Effector memory CD4-positive, alpha-beta T cell (primary cell): ENCODE data around the gene TGFBI.

Source experiments
- DNase-seq, 3 donors: peaks; one replicate each; pipeline ENCODE4 v3.0.0-alpha.2; 2020
- H3K27ac ChIP-seq: 2 replicates; pipeline ENCODE4 v1.7.0; 2013; ENCODE audit warnings: mild to moderate bottlenecking, low read length, moderate library complexity; ENCODE audit not compliant: insufficient read depth, poor library complexity, severe bottlenecking
- H3K27me3 ChIP-seq: replicated peaks from 2 replicates; pipeline ENCODE4 v1.7.0; 2013; ENCODE audit warnings: mild to moderate bottlenecking, low read length; ENCODE audit not compliant: insufficient read depth, control insufficient read depth, poor library complexity, severe bottlenecking
- H3K36me3 ChIP-seq: 2 replicates; pipeline ENCODE4 v1.7.0; 2013; ENCODE audit warnings: mild to moderate bottlenecking, low read length, moderate library complexity; ENCODE audit not compliant: control insufficient read depth, insufficient read depth
- H3K4me1 ChIP-seq: 2 replicates; pipeline ENCODE4 v1.7.0; 2013; ENCODE audit warnings: low read length, mild to moderate bottlenecking; ENCODE audit not compliant: control insufficient read depth, insufficient read depth, poor library complexity, severe bottlenecking
- H3K4me3 ChIP-seq: 2 replicates; pipeline ENCODE4 v1.7.0; 2013; ENCODE audit warnings: low read length, low read depth, mild to moderate bottlenecking; ENCODE audit not compliant: insufficient read depth, poor library complexity, severe bottlenecking
- H3K9me3 ChIP-seq: 2 replicates; pipeline ENCODE4 v1.7.0; 2013; ENCODE audit warnings: mild to moderate bottlenecking, low read length, moderate library complexity; ENCODE audit not compliant: control insufficient read depth

Gene TGFBI

GRCh38 chr5:136023958-136024541 is 4.7 kb upstream of the TGFBI start:
- Histone ChIP-seq H3K27ac (no peak overlapping the region), H3K9me3 (no peaks in the 10 kb centered on the region), H3K4me3 (no peak overlapping the region), H3K4me1 (no peaks in the 10 kb centered on the region), H3K36me3 (no peaks in the 10 kb centered on the region), H3K27me3 (peaks cover 5% of the 10 kb centered on the region)
- DNase-seq = no peak

DNA sequence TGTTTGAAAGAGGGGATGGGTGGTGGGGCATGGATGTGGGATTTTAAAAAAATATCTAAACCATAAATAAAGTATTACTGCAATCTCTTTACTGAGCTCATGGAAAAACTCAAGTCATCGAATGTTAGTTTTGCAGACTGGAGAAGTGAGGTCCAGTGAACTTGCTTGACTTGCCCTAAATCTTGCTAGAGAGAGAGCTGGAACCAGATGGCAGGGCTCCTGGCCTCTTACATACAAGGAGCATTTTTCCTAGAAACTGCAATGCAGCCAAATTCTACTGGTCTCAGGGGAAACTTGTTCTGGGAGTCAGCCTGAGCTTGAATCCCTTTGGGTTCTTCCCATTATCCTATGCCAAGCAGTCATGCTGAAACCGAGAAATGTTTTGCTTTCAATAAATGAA is 2.9 kb upstream of the TGFBI start:
- H3K4me1 ChIP-seq = no peaks in the 10 kb centered on the region
- no peak for DNase-seq
- no peak overlapping the region for H3K27ac ChIP-seq
- no peaks in the 10 kb centered on the region for H3K9me3 ChIP-seq
- H3K36me3 ChIP-seq = no peaks in the 10 kb centered on the region
- no peak overlapping the region for H3K4me3 ChIP-seq
- peaks cover 5% of the 10 kb centered on the region for H3K27me3 ChIP-seq

DNA sequence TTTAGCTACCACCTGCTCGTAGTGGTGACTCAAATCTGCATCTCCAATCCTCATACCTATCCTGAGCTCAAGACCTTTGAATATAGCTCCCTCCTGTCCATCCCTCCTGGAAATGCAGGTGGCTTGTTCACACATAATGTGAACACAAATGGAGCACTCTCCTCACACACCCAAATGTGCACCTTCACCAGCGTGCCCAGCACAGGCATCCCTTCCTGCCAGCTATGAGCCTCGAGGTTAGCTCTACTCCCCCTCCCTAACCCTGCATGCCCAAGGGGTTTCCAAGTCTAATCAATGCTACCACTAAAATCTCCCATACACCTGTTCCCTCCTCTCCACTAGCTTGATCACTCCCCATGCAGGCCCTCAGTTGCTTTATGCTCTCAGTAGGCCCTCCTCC is 2.2 kb upstream of the TGFBI start:
- no peak for DNase-seq
- Histone ChIP-seq H3K36me3 (no peaks in the 10 kb centered on the region), H3K9me3 (no peaks in the 10 kb centered on the region), H3K27ac (no peak overlapping the region), H3K27me3 (peaks cover 5% of the 10 kb centered on the region), H3K4me1 (no peaks in the 10 kb centered on the region), H3K4me3 (no peak overlapping the region)

- DNase-seq = no peak
- H3K4me3 ChIP-seq = no peak overlapping the region
- H3K4me1 ChIP-seq = no peaks in the 10 kb centered on the region
Observed at GRCh38 chr5:136027311-136027710, 1.5 kb upstream of the TGFBI start.

DNA sequence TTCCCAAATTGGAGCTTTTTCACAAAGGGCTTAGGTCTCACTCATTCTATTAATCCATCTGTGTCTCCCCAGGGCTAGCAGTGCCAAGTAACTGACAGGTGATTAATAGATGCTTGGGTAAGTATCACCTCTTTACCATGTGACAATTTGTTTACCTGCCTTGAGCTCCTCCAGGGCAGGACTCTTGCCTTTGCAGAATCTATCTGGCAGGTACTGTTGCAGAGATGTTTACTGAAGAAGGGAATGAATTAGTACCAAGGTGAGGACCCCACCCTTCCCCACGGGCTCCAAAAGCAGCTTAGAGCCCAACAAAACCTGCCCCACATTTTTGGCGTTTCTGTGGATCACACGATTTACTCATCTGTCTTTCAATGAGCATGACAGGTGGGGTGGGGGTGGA is 698 bp upstream of the TGFBI start:
- H3K36me3 ChIP-seq = no peaks in the 10 kb centered on the region
- H3K4me3 ChIP-seq = no peak overlapping the region
- H3K4me1 ChIP-seq = no peaks in the 10 kb centered on the region
- H3K27me3 ChIP-seq = peaks cover 5% of the 10 kb centered on the region
- no peaks in the 10 kb centered on the region for H3K9me3 ChIP-seq
- H3K27ac ChIP-seq = no peak overlapping the region
- DNase-seq = no peak

More at GRCh38 chr5:136027311-136027710, 1.5 kb upstream of the TGFBI start:
- no peak overlapping the region for H3K27ac ChIP-seq
- H3K9me3 ChIP-seq = no peaks in the 10 kb centered on the region
- no peaks in the 10 kb centered on the region for H3K36me3 ChIP-seq
- H3K27me3 ChIP-seq = peaks cover 5% of the 10 kb centered on the region

- peaks cover 5% of the 10 kb centered on the region for H3K27me3 ChIP-seq
- no peak overlapping the region for H3K27ac ChIP-seq
- no peaks in the 10 kb centered on the region for H3K36me3 ChIP-seq
- no peaks in the 10 kb centered on the region for H3K9me3 ChIP-seq
- no peak for DNase-seq
- no peaks in the 10 kb centered on the region for H3K4me1 ChIP-seq
- no peak overlapping the region for H3K4me3 ChIP-seq
Observed at GRCh38 chr5:136030252-136030651, 1.5 kb downstream of the TGFBI start.

DNA sequence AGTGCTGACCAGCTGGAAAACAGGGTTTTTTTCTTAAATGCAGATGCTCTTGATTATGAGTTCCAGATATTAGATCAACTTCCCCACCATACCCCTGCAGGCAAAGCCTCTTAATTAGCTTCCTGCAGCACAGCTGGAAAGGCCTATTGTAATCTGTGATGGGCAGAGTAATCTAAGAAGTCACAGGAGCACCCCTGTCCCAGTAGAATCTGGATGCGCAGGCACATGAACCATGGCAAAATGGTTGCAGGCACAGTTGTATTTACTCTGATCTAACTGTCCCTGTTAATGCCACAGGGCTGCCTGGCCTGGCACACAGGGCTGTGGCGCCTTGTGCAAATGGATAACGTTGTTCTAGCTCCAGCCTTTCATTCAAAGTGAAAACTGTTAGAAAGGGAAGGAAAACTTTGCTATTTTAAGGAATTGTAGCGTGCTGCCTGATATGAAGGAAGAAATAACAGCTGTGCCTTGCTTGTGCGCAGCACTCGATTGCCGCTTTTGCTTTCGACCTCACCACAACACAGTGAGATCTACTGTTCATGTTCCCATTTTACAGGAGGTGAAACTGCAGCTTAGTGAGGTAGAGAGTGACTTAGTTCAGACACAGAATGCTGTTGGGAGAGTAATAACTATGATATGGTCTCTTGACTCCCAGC is 2.3 kb downstream of the TGFBI start:
- Histone ChIP-seq H3K9me3 (no peaks in the 10 kb centered on the region), H3K27me3 (peaks cover 5% of the 10 kb centered on the region), H3K4me1 (peaks cover 5% of the 10 kb centered on the region), H3K36me3 (no peaks in the 10 kb centered on the region), H3K4me3 (no peak overlapping the region), H3K27ac (no peak overlapping the region)
- no peak for DNase-seq

- Histone ChIP-seq H3K27ac (no peak overlapping the region), H3K4me3 (no peak overlapping the region), H3K4me1 (peaks cover 11% of the 10 kb centered on the region), H3K27me3 (peaks cover 5% of the 10 kb centered on the region), H3K36me3 (no peaks in the 10 kb centered on the region), H3K9me3 (no peaks in the 10 kb centered on the region)
- no peak for DNase-seq
Observed at GRCh38 chr5:136031711-136032110, 2.9 kb downstream of the TGFBI start.

- Histone ChIP-seq H3K27ac (no peak overlapping the region), H3K27me3 (peaks cover 5% of the 10 kb centered on the region), H3K9me3 (no peaks in the 10 kb centered on the region), H3K36me3 (no peaks in the 10 kb centered on the region), H3K4me3 (no peak overlapping the region), H3K4me1 (peaks cover 18% of the 10 kb centered on the region)
- DNase-seq = no peak
Observed at GRCh38 chr5:136032564-136032963, 3.8 kb downstream of the TGFBI start.

- Histone ChIP-seq H3K36me3 (no peaks in the 10 kb centered on the region), H3K27ac (no peak overlapping the region)
- DNase-seq = no peak
Observed at GRCh38 chr5:136033234-136033633, 4.4 kb downstream of the TGFBI start.

More at GRCh38 chr5:136033234-136033633, 4.4 kb downstream of the TGFBI start:
- Histone ChIP-seq H3K4me3 (no peak overlapping the region), H3K9me3 (no peaks in the 10 kb centered on the region), H3K4me1 (peaks cover 24% of the 10 kb centered on the region), H3K27me3 (peaks cover 5% of the 10 kb centered on the region)
